HepG2 (cell line): ENCODE measurements around the gene KCNAB2. TPM values are rescaled to one million over a fixed set of nuclear protein-coding genes. Genes with fewer than 3 reads are reported as not detected.

Source experiments
- ATAC-seq: fragments of 200-7000 bp; cut with Tn5 transposase; 3 replicates; pipeline ENCODE4 v1.9.1; 2020; ENCODE audit warnings: mild to moderate bottlenecking, moderate library complexity
- BruUV-seq: library from RNA; stranded (reverse); fragments of 400-500 nt; replicated peaks from 2 replicates; lab custom pipeline; 2021; lab: Mats Ljungman, UMichigan
- CTCF ChIA-PET: fragments of 300-600 bp; formaldehyde crosslinking; extraction: SDS; loops from one replicate; lab custom pipeline; 2021; ENCODE audit warnings: low total read pairs, inconsistent platforms, low intra/inter-chr PET ratio; lab: Yijun Ruan, JAX
- POLR2A ChIA-PET: fragments of 350-600 bp; sonication (Branson Sonifier 250); formaldehyde crosslinking; loops from one replicate; lab custom pipeline; 2020; ENCODE audit warnings: antibody characterized with exemption, inconsistent platforms; lab: Yijun Ruan, JAX
- DNase-seq: peaks from one replicate; pipeline ENCODE4 v3.0.0-alpha.2; 2015; ENCODE audit warnings: low spot score
- FAIRE-seq: peaks from 3 replicates; lab custom pipeline; 2011; peaks lifted over from hg19 to GRCh38; lab: Jason Lieb, UNC
- H2AFZ ChIP-seq: one replicate; pipeline ENCODE4 v1.6.1; 2011; ENCODE audit warnings: low read length, inconsistent platforms
- H3K27ac ChIP-seq: fragments of 300-600 bp; 3 replicates; pipeline ENCODE4 v1.8.0; 2011; ENCODE audit warnings: mixed run types, mild to moderate bottlenecking, mixed read lengths, low read length, inconsistent platforms; ENCODE audit not compliant: insufficient read depth; ENCODE audit errors: extremely low read length
- H3K27me3 ChIP-seq, 2 experiments: fragments of 200-600 bp in 1 of 2; 2 replicates in 1 of 2; 3 replicates in 1 of 2; pipeline versions ENCODE4 v1.6.0 to v1.8.0; 2011; ENCODE audit warnings: low read length in 2 of 2, mild to moderate bottlenecking in 2 of 2, moderate library complexity in 2 of 2, inconsistent platforms in 1 of 2; ENCODE audit not compliant: insufficient read depth in 2 of 2, control insufficient read depth in 1 of 2
- H3K36me3 ChIP-seq, 2 experiments: fragments of 200-600 bp in 1 of 2; replicated peaks in 1 of 2; 2 replicates in 1 of 2; 3 replicates in 1 of 2; pipeline versions ENCODE4 v1.5.1 to v1.8.0; 2011; ENCODE audit warnings: low read length in 2 of 2, inconsistent platforms in 1 of 2; ENCODE audit not compliant: insufficient read depth in 2 of 2, control insufficient read depth in 1 of 2
- H3K4me1 ChIP-seq: 2 replicates; pipeline ENCODE4 v1.5.1; 2012; ENCODE audit warnings: low read length, inconsistent platforms; ENCODE audit not compliant: insufficient read depth
- H3K4me2 ChIP-seq: 2 replicates; pipeline ENCODE4 v1.6.0; 2011; ENCODE audit warnings: low read depth, low read length, inconsistent platforms
- H3K4me3 ChIP-seq, 3 experiments: fragments of 200-600 bp in 1 of 3; sonication (generic), shearing (Covaris generic) in 1 of 3; replicated peaks in 1 of 3; 2 replicates each; pipeline ENCODE4 v1.5.1; 2011 to 2016; ENCODE audit warnings: low read length in 3 of 3, inconsistent platforms in 2 of 3, low read depth in 2 of 3, mild to moderate bottlenecking in 2 of 3, control low read depth in 1 of 3, mixed read lengths in 1 of 3; ENCODE audit not compliant: insufficient read depth in 1 of 3
- H3K79me2 ChIP-seq: one replicate; pipeline ENCODE4 v1.6.1; 2011; ENCODE audit warnings: low read length, inconsistent platforms; ENCODE audit not compliant: insufficient read depth
- H3K9ac ChIP-seq: 2 replicates; pipeline ENCODE4 v1.6.0; 2011; ENCODE audit warnings: mild to moderate bottlenecking, low read depth, low read length, inconsistent platforms; ENCODE audit not compliant: insufficient read depth
- H3K9me3 ChIP-seq: 2 replicates; pipeline ENCODE4 v1.5.1; 2012; ENCODE audit warnings: mild to moderate bottlenecking, low read length
- H4K20me1 ChIP-seq: 2 replicates; pipeline ENCODE4 v1.6.0; 2011; ENCODE audit warnings: inconsistent platforms, mild to moderate bottlenecking, low read length, moderate library complexity; ENCODE audit not compliant: insufficient read depth
- ARID3A ChIP-seq: IDR thresholded peaks from 2 replicates; pipeline ENCODE4 v1.6.1; 2012; ENCODE audit warnings: low read depth, low read length, improper control_type of control experiment
- ARNT2 ChIP-seq: sonication (generic); formaldehyde crosslinking; IDR thresholded peaks from 2 replicates; pipeline ENCODE4 v1.8.0; 2022; ENCODE audit warnings: mild to moderate bottlenecking, low read depth, missing genetic modification reagents, moderate library complexity
- CENPT ChIP-seq: sonication (generic); formaldehyde crosslinking; IDR thresholded peaks from 2 replicates; pipeline ENCODE4 v1.8.0; 2022; ENCODE audit warnings: low read depth, mild to moderate bottlenecking, moderate library complexity, missing genetic modification reagents
- HNRNPUL1 ChIP-seq: fragments of 200-400 bp; formaldehyde crosslinking; IDR thresholded peaks from 2 replicates; pipeline ENCODE4 v1.6.1; 2017; ENCODE audit warnings: low read depth, mild to moderate bottlenecking, low read length, moderate library complexity
- HOXA7 ChIP-seq: sonication (generic); formaldehyde crosslinking; IDR thresholded peaks from 2 replicates; pipeline ENCODE4 v1.8.1; 2022; ENCODE audit warnings: mild to moderate bottlenecking, missing genetic modification reagents, moderate library complexity
- HOXA9 ChIP-seq: sonication (generic); formaldehyde crosslinking; IDR thresholded peaks from 2 replicates; pipeline ENCODE4 v1.8.1; 2022; ENCODE audit warnings: missing genetic modification reagents, mild to moderate bottlenecking, moderate library complexity, borderline replicate concordance
- SYNCRIP ChIP-seq: fragments of 200-400 bp; formaldehyde crosslinking; IDR thresholded peaks from 2 replicates; pipeline ENCODE4 v1.6.1; 2018; ENCODE audit warnings: mild to moderate bottlenecking, low read depth, low read length; ENCODE audit not compliant: insufficient read depth
- ZNF142 ChIP-seq: sonication (generic); formaldehyde crosslinking; IDR thresholded peaks from 2 replicates; pipeline ENCODE4 v1.4.0; 2020; ENCODE audit warnings: missing genetic modification reagents
- ZNF549 ChIP-seq: sonication (generic); formaldehyde crosslinking; IDR thresholded peaks from 2 replicates; pipeline ENCODE4 v1.5.0; 2020; ENCODE audit warnings: missing genetic modification reagents
- ZNF572 ChIP-seq: sonication (generic); formaldehyde crosslinking; IDR thresholded peaks from 2 replicates; pipeline ENCODE4 v1.5.1; 2020; ENCODE audit warnings: mild to moderate bottlenecking, missing genetic modification reagents
- ZNF792 ChIP-seq: IDR thresholded peaks from 2 replicates; pipeline ENCODE4 v1.6.1; 2016
- WGBS: methylation state at CpG from one replicate; pipeline ENCODE4 v1.1.6; 2017; ENCODE audit warnings: low lambda C conversion rate; 5-methylcytosine and 5-hydroxymethylcytosine counted together
- in situ Hi-C: cut with HindIII; loops from 2 replicates; pipeline ENCODE4 v1.10.0; 2017; ENCODE audit warnings: low pct_unique_long_range_greater_than_20kb; ENCODE audit not compliant: extremely low pct_ligation_motif_present
- intact Hi-C: fragments of 100-400 bp; cut with micrococcal nuclease; formaldehyde crosslinking; loops from one replicate; pipeline ENCODE4 v1.10.0; 2022; ENCODE audit not compliant: unreplicated experiment
- polyA plus RNA-seq, 8 experiments: library from polyadenylated mRNA; depleted of rRNA in 3 of 8; stranded (reverse) in 7 of 8; unstranded in 1 of 8; fragments of >200 nt; fragmentation: Illumina TruSeq in 4 of 8; extraction: Trizol in 4 of 8; gene quantifications; 2 replicates each; pipeline versions ENCODE4 v1.2.1 to v1.2.3, GENCODE V29; 2011 to 2016; ENCODE audit warnings: low read depth in 4 of 8, missing spikeins in 1 of 8, mixed read lengths in 1 of 8; ENCODE audit not compliant: insufficient read depth in 1 of 8
- total RNA-seq, 5 experiments: library from RNA; depleted of rRNA; stranded (reverse); fragments of >200 nt; fragmentation: Illumina TruSeq; extraction: Trizol; gene quantifications; 2 replicates each; pipeline ENCODE4 v1.2.3, GENCODE V29; 2016; ENCODE audit warnings: low read depth in 1 of 5
- TF ChIP-seq, protein P1 (sequence below): sonication (generic); formaldehyde crosslinking; IDR thresholded peaks from 2 replicates; pipeline ENCODE4 v1.4.0; 2020; ENCODE audit warnings: mild to moderate bottlenecking, missing genetic modification reagents

The KCNAB2 gene
- total and polyA plus RNA-seq, 2 of the 13 experiments (the other 11 are each of a cell fraction or from before 2014, with no cell fraction given) = 6.2 to 8.8 TPM

- ChIA-PET CTCF (no interaction called here), POLR2A (interaction anchor here (0.7 to 1.0 kb wide), 2 partner anchors 21 to 56 kb away, joined by 4 read pairs; no protein-coding TSS in a partner anchor)
- Histone ChIP-seq H2AFZ (no peak overlapping the region), H3K9ac (no peak overlapping the region), H3K27ac (no peak overlapping the region), H3K4me3 (no peak overlapping the region), H3K9me3 (no peaks in the 10 kb centered on the region), H3K79me2 (no peaks in the 10 kb centered on the region), H3K27me3 (peaks cover 0 to 4% of the 10 kb centered on the region in 2 experiments; a peak in 1 of 5 replicates), H3K4me2 (peak overlapping the region; percentile 83), H3K36me3 (no peaks in the 10 kb centered on the region), H3K4me1 (peaks cover 48% of the 10 kb centered on the region), H4K20me1 (no peaks in the 10 kb centered on the region)
- intact Hi-C loops = no loop called here
- in situ Hi-C loops = no loop called here
- ATAC-seq (no peak), FAIRE-seq (no peak), DNase-seq (no peak)
- TF ChIP-seq ZNF142 (CRISPR knock-in tag) = no peak
- TF ChIP-seq, protein P1, sequence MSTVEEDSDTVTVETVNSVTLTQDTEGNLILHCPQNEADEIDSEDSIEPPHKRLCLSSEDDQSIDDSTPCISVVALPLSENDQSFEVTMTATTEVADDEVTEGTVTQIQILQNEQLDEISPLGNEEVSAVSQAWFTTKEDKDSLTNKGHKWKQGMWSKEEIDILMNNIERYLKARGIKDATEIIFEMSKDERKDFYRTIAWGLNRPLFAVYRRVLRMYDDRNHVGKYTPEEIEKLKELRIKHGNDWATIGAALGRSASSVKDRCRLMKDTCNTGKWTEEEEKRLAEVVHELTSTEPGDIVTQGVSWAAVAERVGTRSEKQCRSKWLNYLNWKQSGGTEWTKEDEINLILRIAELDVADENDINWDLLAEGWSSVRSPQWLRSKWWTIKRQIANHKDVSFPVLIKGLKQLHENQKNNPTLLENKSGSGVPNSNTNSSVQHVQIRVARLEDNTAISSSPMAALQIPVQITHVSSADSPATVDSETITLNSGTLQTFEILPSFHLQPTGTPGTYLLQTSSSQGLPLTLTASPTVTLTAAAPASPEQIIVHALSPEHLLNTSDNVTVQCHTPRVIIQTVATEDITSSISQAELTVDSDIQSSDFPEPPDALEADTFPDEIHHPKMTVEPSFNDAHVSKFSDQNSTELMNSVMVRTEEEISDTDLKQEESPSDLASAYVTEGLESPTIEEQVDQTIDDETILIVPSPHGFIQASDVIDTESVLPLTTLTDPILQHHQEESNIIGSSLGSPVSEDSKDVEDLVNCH (CRISPR knock-in tag) = no peak
- TF ChIP-seq HOXA7 = no peak
- no peak for TF ChIP-seq HOXA9 (CRISPR knock-in tag)
- TF ChIP-seq CENPT (CRISPR knock-in tag) = no peak
- TF ChIP-seq ZNF549 = no peak
- no peak for TF ChIP-seq SYNCRIP
- no peak for TF ChIP-seq ARID3A
- no peak for TF ChIP-seq ARNT2 (CRISPR knock-in tag)
- no peak for TF ChIP-seq ZNF572 (CRISPR knock-in tag)
- no peak for TF ChIP-seq ZNF792 (CRISPR knock-in tag)
- TF ChIP-seq HNRNPUL1 = no peak
- no TSS peak for BruUV-seq
- WGBS = 84% methylated on average over 11 of the region's 11 CpGs
Measured at GRCh38 chr1:6004412-6005123, 41.1 kb upstream of the KCNAB2 start.
